ENCODE data around the gene GIT2. TPM values are rescaled to one million over a fixed set of nuclear protein-coding genes. Genes with fewer than 3 reads are reported as not detected.

GIT2 gene
- total and polyA plus RNA-seq, 3 experiments from 2014 or later = 52.0 to 93.0 (median 54.4) TPM

GRCh38 chr12:109953656-109954055 lies 42.5 kb downstream of the GIT2 start:
- Mint-ChIP-seq H3K9me3 (no peaks in the 10 kb centered on the region), H3K27ac (peak overlapping the region in 4 of 8 donors; percentile 32 to 83 (median 61)), H3K4me1 (peaks cover under 1 to 10% (median 4%) of the 10 kb centered on the region in 3 donors), H3K4me3 (no peak overlapping the region), H3K36me3 (peaks cover 14 to 89% (median 27%) of the 10 kb centered on the region in 3 donors), H3K27me3 (no peaks in the 10 kb centered on the region)
- Histone ChIP-seq H3K27ac (ENCODE audit: low read depth, low read length) (no peak overlapping the region), H3K27me3 (ENCODE audit: insufficient read depth, low read length, poor library complexity, severe bottlenecking) (no peaks in the 10 kb centered on the region), H3K36me3 (ENCODE audit: insufficient read depth, low read length) (peaks cover 57% of the 10 kb centered on the region), H3K9me3 (ENCODE audit: low read length) (no peaks in the 10 kb centered on the region), H3K4me1 (ENCODE audit: insufficient read depth, low read length) (no peaks in the 10 kb centered on the region), H3K4me3 (ENCODE audit: low read length) (no peak overlapping the region)
- DNase-seq = no peak
- CTCF ChIA-PET = no interaction called here
- POLR2A ChIA-PET = no interaction called here

- Mint-ChIP-seq H3K27me3 (peaks cover 0 to 2% of the 10 kb centered on the region in 2 donors), H3K4me1 (peaks cover 6 to 18% (median 11%) of the 10 kb centered on the region in 3 donors), H3K36me3 (peaks cover 14 to 91% (median 29%) of the 10 kb centered on the region in 3 donors), H3K27ac (peak overlapping the region in 4 of 8 donors; percentile 17 to 83 (median 32)), H3K9me3 (no peaks in the 10 kb centered on the region), H3K4me3 (no peak overlapping the region)
- no peak for DNase-seq
- POLR2A ChIA-PET = no interaction called here
- Histone ChIP-seq H3K4me1 (ENCODE audit: insufficient read depth, low read length) (peaks cover under 1% of the 10 kb centered on the region), H3K9me3 (ENCODE audit: low read length) (no peaks in the 10 kb centered on the region), H3K4me3 (ENCODE audit: low read length) (no peak overlapping the region), H3K27ac (ENCODE audit: low read depth, low read length) (no peak overlapping the region), H3K36me3 (ENCODE audit: insufficient read depth, low read length) (peaks cover 65% of the 10 kb centered on the region), H3K27me3 (ENCODE audit: insufficient read depth, low read length, poor library complexity, severe bottlenecking) (no peaks in the 10 kb centered on the region)
- CTCF ChIA-PET = no interaction called here
Measured at GRCh38 chr12:109952873-109953272, 43.3 kb downstream of the GIT2 start.

- Mint-ChIP-seq H3K36me3 (peaks cover 14 to 94% (median 30%) of the 10 kb centered on the region in 3 donors), H3K27ac (peak overlapping the region in 5 of 8 donors; percentile 38 to 83 (median 62)), H3K4me1 (peaks cover 11 to 24% (median 17%) of the 10 kb centered on the region in 3 donors), H3K9me3 (no peaks in the 10 kb centered on the region), H3K4me3 (no peak overlapping the region), H3K27me3 (peaks cover 0 to 2% of the 10 kb centered on the region in 2 donors)
- H3K27ac ChIP-seq (ENCODE audit: low read depth, low read length) = no peak overlapping the region
- DNase-seq = no peak
- H3K27me3 ChIP-seq (ENCODE audit: insufficient read depth, low read length, poor library complexity, severe bottlenecking) = no peaks in the 10 kb centered on the region
- H3K4me1 ChIP-seq (ENCODE audit: insufficient read depth, low read length) = peaks cover 6% of the 10 kb centered on the region
- ChIA-PET POLR2A (no interaction called here), CTCF (no interaction called here)
- H3K36me3 ChIP-seq (ENCODE audit: insufficient read depth, low read length) = peaks cover 65% of the 10 kb centered on the region
- H3K4me3 ChIP-seq (ENCODE audit: low read length) = no peak overlapping the region
- no peaks in the 10 kb centered on the region for H3K9me3 ChIP-seq (ENCODE audit: low read length)
Measured at GRCh38 chr12:109952160-109952858, 43.9 kb downstream of the GIT2 start.

GRCh38 chr12:109951751-109952150 lies 44.4 kb downstream of the GIT2 start:
- no peaks in the 10 kb centered on the region for H3K9me3 Mint-ChIP-seq
- peaks cover 12% of the 10 kb centered on the region for H3K4me1 ChIP-seq (ENCODE audit: insufficient read depth, low read length)
- no peak overlapping the region for H3K27ac ChIP-seq (ENCODE audit: low read depth, low read length)
- peaks cover 65% of the 10 kb centered on the region for H3K36me3 ChIP-seq (ENCODE audit: insufficient read depth, low read length)
- H3K9me3 ChIP-seq (ENCODE audit: low read length) = no peaks in the 10 kb centered on the region
- no peaks in the 10 kb centered on the region for H3K27me3 ChIP-seq (ENCODE audit: insufficient read depth, low read length, poor library complexity, severe bottlenecking)
- H3K27me3 Mint-ChIP-seq = peaks cover 0 to 2% of the 10 kb centered on the region in 2 donors
- peak overlapping the region in 4 of 8 donors; percentile 59 to 93 (median 79) for H3K27ac Mint-ChIP-seq
- H3K4me1 Mint-ChIP-seq = peaks cover 14 to 29% (median 22%) of the 10 kb centered on the region in 3 donors
- no peak overlapping the region for H3K4me3 ChIP-seq (ENCODE audit: low read length)
- POLR2A ChIA-PET = no interaction called here
- peaks cover 14 to 96% (median 32%) of the 10 kb centered on the region in 3 donors for H3K36me3 Mint-ChIP-seq
- CTCF ChIA-PET = no interaction called here
- no peak overlapping the region for H3K4me3 Mint-ChIP-seq
- DNase-seq = no peak

GRCh38 chr12:109951136-109951535 lies 45.0 kb downstream of the GIT2 start:
- Mint-ChIP-seq H3K36me3 (peaks cover 14 to 96% (median 34%) of the 10 kb centered on the region in 3 donors), H3K27ac (peak overlapping the region in 3 of 8 donors; percentile 32 to 72 (median 36))
- POLR2A ChIA-PET = no interaction called here

GRCh38 chr12:109950625-109951024 lies 45.5 kb downstream of the GIT2 start:
- Histone ChIP-seq H3K9me3 (ENCODE audit: low read length) (no peaks in the 10 kb centered on the region), H3K36me3 (ENCODE audit: insufficient read depth, low read length) (peaks cover 59% of the 10 kb centered on the region), H3K4me3 (ENCODE audit: low read length) (no peak overlapping the region), H3K4me1 (ENCODE audit: insufficient read depth, low read length) (peaks cover 16% of the 10 kb centered on the region), H3K27ac (ENCODE audit: low read depth, low read length) (no peak overlapping the region), H3K27me3 (ENCODE audit: insufficient read depth, low read length, poor library complexity, severe bottlenecking) (no peaks in the 10 kb centered on the region)
- H3K9me3 Mint-ChIP-seq = no peaks in the 10 kb centered on the region
- peaks cover 0 to 2% of the 10 kb centered on the region in 2 donors for H3K27me3 Mint-ChIP-seq
- POLR2A ChIA-PET = no interaction called here
- H3K36me3 Mint-ChIP-seq = peaks cover 14 to 91% (median 33%) of the 10 kb centered on the region in 3 donors
- no peak for DNase-seq
- CTCF ChIA-PET = no interaction called here
- peak overlapping the region in 5 of 8 donors; percentile 5 to 78 (median 32) for H3K27ac Mint-ChIP-seq
- peaks cover 18 to 35% (median 27%) of the 10 kb centered on the region in 3 donors for H3K4me1 Mint-ChIP-seq
- H3K4me3 Mint-ChIP-seq = no peak overlapping the region

More at GRCh38 chr12:109951136-109951535, 45.0 kb downstream of the GIT2 start:
- H3K9me3 ChIP-seq (ENCODE audit: low read length) = no peaks in the 10 kb centered on the region
- H3K9me3 Mint-ChIP-seq = no peaks in the 10 kb centered on the region
- H3K36me3 ChIP-seq (ENCODE audit: insufficient read depth, low read length) = peaks cover 61% of the 10 kb centered on the region
- H3K4me1 ChIP-seq (ENCODE audit: insufficient read depth, low read length) = peaks cover 16% of the 10 kb centered on the region
- H3K4me3 Mint-ChIP-seq = no peak overlapping the region
- H3K4me3 ChIP-seq (ENCODE audit: low read length) = no peak overlapping the region
- peaks cover 18 to 35% (median 27%) of the 10 kb centered on the region in 3 donors for H3K4me1 Mint-ChIP-seq
- no peaks in the 10 kb centered on the region for H3K27me3 ChIP-seq (ENCODE audit: insufficient read depth, low read length, poor library complexity, severe bottlenecking)
- DNase-seq = no peak
- H3K27me3 Mint-ChIP-seq = peaks cover 0 to 2% of the 10 kb centered on the region in 2 donors
- no peak overlapping the region for H3K27ac ChIP-seq (ENCODE audit: low read depth, low read length)
- CTCF ChIA-PET = no interaction called here

GRCh38 chr12:109949089-109949488 lies 47.1 kb downstream of the GIT2 start:
- H3K27me3 Mint-ChIP-seq = peaks cover 0 to 2% of the 10 kb centered on the region in 2 donors
- CTCF ChIA-PET = no interaction called here
- H3K36me3 ChIP-seq (ENCODE audit: insufficient read depth, low read length) = peaks cover 58% of the 10 kb centered on the region

GRCh38 chr12:109948368-109948767 lies 47.8 kb downstream of the GIT2 start:
- Histone ChIP-seq H3K9me3 (ENCODE audit: low read length) (no peaks in the 10 kb centered on the region), H3K36me3 (ENCODE audit: insufficient read depth, low read length) (peaks cover 53% of the 10 kb centered on the region), H3K4me3 (ENCODE audit: low read length) (no peak overlapping the region), H3K27me3 (ENCODE audit: insufficient read depth, low read length, poor library complexity, severe bottlenecking) (no peaks in the 10 kb centered on the region), H3K27ac (ENCODE audit: low read depth, low read length) (no peak overlapping the region), H3K4me1 (ENCODE audit: insufficient read depth, low read length) (peaks cover 16% of the 10 kb centered on the region)
- Mint-ChIP-seq H3K27me3 (peaks cover 0 to 2% of the 10 kb centered on the region in 2 donors), H3K27ac (peak overlapping the region; percentile 5 to 76 (median 50)), H3K36me3 (peaks cover 14 to 86% (median 29%) of the 10 kb centered on the region in 3 donors), H3K4me3 (no peak overlapping the region), H3K9me3 (no peaks in the 10 kb centered on the region), H3K4me1 (peaks cover 18 to 45% (median 27%) of the 10 kb centered on the region in 3 donors)
- ChIA-PET CTCF (no interaction called here), POLR2A (no interaction called here)
- no peak for DNase-seq

More at GRCh38 chr12:109949089-109949488, 47.1 kb downstream of the GIT2 start:
- peak overlapping the region in 5 of 8 donors; percentile 12 to 70 (median 54) for H3K27ac Mint-ChIP-seq
- H3K27ac ChIP-seq (ENCODE audit: low read depth, low read length) = no peak overlapping the region
- H3K9me3 ChIP-seq (ENCODE audit: low read length) = no peaks in the 10 kb centered on the region
- no peaks in the 10 kb centered on the region for H3K9me3 Mint-ChIP-seq
- peaks cover 16% of the 10 kb centered on the region for H3K4me1 ChIP-seq (ENCODE audit: insufficient read depth, low read length)
- no peaks in the 10 kb centered on the region for H3K27me3 ChIP-seq (ENCODE audit: insufficient read depth, low read length, poor library complexity, severe bottlenecking)
- DNase-seq = no peak
- peaks cover 18 to 45% (median 27%) of the 10 kb centered on the region in 3 donors for H3K4me1 Mint-ChIP-seq
- no peak overlapping the region for H3K4me3 Mint-ChIP-seq
- H3K4me3 ChIP-seq (ENCODE audit: low read length) = no peak overlapping the region
- peaks cover 14 to 92% (median 29%) of the 10 kb centered on the region in 3 donors for H3K36me3 Mint-ChIP-seq
- POLR2A ChIA-PET = no interaction called here

All from CD8-positive, alpha-beta memory T cell (primary cell).